ENCODE measurements around the gene EPHB4. TPM values are rescaled to one million over a fixed set of nuclear protein-coding genes. Genes with fewer than 3 reads are reported as not detected.
A peak's percentile ranks its signal among the peaks of the same experiment; 100 is the strongest.

The EPHB4 gene
- total RNA-seq, 1 experiment from 2014 or later, result 120 TPM

DNA sequence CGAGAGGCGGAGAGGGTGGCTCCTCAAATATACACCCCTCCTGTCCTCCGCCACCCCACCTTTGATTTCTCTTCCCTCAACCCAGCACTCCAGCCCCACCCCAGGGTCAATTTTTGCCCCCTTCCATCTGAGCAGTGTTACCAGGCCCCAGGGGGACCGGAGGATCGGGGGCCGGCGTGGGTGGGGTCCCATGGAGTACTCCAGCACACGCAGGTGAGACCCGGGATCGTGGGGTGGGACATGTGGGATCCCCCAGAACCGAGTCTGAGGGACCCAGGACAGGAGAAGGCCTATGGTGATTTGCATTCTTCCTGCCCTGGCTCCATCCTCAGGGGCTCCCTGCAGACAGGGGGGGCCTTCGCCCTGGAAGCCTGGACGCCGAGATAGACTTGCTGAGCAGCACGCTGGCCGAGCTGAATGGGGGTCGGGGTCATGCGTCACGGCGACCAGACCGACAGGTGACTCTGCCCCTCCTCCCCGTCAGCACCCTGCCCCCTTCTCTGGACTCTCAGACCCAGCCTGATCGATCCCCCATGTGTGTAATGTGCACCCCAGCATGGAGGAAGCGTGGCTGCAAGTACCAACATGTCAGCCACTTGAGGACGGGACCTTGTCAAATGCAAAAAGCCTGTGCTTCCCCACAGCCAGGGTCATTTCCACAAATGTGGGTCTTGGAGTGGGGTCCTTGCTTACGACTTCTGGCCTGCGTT, 40.6 kb upstream of the EPHB4 start (continued):
- no peak for TF ChIP-seq ZNF512 (CRISPR knock-in tag; IDR thresholded peaks at IDR 0.05; ENCODE audit: borderline replicate concordance)
- no peak for TF ChIP-seq FOXP1 (CRISPR knock-in tag; IDR thresholded peaks at IDR 0.05; ENCODE audit: borderline replicate concordance)
- no peak for TF ChIP-seq ZNF121 (CRISPR knock-in tag; IDR thresholded peaks at IDR 0.05)

GRCh38 chr7:100867040-100867775, 39.9 kb upstream of the EPHB4 start, which contains the start of gene TRIP6:
Gene TRIP6 (plus strand): TSS chr7:100867387. CDS start chr7:100867498, 111 bp downstream.
- POLR2A ChIA-PET, result interaction anchor here (0.5 to 2.1 kb wide), 6 partner anchors 8 to 40 kb away, joined by 3 to 7 read pairs (median 4); partner anchors contain the start of genes EPHB4, SLC12A9, SRRT and UFSP1
- H3K36me3 Mint-ChIP-seq, result peaks cover 31% of the 10 kb centered on the region
- no peak for TF ChIP-seq RELA (CRISPR knock-in tag; IDR thresholded peaks at IDR 0.05; ENCODE audit: borderline replicate concordance)
- TF ChIP-seq FOXP1 (CRISPR knock-in tag; IDR thresholded peaks at IDR 0.05; ENCODE audit: borderline replicate concordance), result 0 out of 2 replicates have a peak, but pooled peaks have one; percentile 12
- TF ChIP-seq USF2 (CRISPR knock-in tag; IDR thresholded peaks at IDR 0.05), result peak; percentile 96
- peak; percentile 26; the same call in 1 of the 2 replicates for TF ChIP-seq NFE2L1 (CRISPR knock-in tag; IDR thresholded peaks at IDR 0.05)
- TF ChIP-seq FOXJ3 (CRISPR knock-in tag; IDR thresholded peaks at IDR 0.05; ENCODE audit: borderline replicate concordance), result no peak
- TF ChIP-seq OVOL2 (CRISPR knock-in tag; IDR thresholded peaks at IDR 0.05; ENCODE audit: borderline replicate concordance), result no peak
- peak; percentile 92 for TF ChIP-seq ZNF423 (CRISPR knock-in tag; IDR thresholded peaks at IDR 0.05)
- no peak; the same call in 1 of the 2 replicates for TF ChIP-seq ATF3 (CRISPR knock-in tag; conservative IDR thresholded peaks at IDR 0.05)
- TF ChIP-seq USF1 (CRISPR knock-in tag; IDR thresholded peaks at IDR 0.05), result peak; percentile 96
- no peak for TF ChIP-seq ZNF138 (CRISPR knock-in tag; conservative IDR thresholded peaks at IDR 0.05)
- no peak for TF ChIP-seq ZNF671 (CRISPR knock-in tag; IDR thresholded peaks at IDR 0.05)
- TF ChIP-seq, protein P1, sequence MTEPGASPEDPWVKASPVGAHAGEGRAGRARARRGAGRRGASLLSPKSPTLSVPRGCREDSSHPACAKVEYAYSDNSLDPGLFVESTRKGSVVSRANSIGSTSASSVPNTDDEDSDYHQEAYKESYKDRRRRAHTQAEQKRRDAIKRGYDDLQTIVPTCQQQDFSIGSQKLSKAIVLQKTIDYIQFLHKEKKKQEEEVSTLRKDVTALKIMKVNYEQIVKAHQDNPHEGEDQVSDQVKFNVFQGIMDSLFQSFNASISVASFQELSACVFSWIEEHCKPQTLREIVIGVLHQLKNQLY (CRISPR knock-in tag; IDR thresholded peaks at IDR 0.05), result no peak
- peak; percentile 79; the same call in 1 of the 2 replicates for TF ChIP-seq ZBTB43 (CRISPR knock-in tag; IDR thresholded peaks at IDR 0.05)
- no peak for TF ChIP-seq MYBL2 (CRISPR knock-in tag; IDR thresholded peaks at IDR 0.05)
- TF ChIP-seq, protein P2, sequence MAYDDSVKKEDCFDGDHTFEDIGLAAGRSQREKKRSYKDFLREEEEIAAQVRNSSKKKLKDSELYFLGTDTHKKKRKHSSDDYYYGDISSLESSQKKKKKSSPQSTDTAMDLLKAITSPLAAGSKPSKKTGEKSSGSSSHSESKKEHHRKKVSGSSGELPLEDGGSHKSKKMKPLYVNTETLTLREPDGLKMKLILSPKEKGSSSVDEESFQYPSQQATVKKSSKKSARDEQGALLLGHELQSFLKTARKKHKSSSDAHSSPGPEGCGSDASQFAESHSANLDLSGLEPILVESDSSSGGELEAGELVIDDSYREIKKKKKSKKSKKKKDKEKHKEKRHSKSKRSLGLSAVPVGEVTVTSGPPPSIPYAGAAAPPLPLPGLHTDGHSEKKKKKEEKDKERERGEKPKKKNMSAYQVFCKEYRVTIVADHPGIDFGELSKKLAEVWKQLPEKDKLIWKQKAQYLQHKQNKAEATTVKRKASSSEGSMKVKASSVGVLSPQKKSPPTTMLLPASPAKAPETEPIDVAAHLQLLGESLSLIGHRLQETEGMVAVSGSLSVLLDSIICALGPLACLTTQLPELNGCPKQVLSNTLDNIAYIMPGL (CRISPR knock-in tag; IDR thresholded peaks at IDR 0.05), result no peak
- no peak for TF ChIP-seq RORB (CRISPR knock-in tag; IDR thresholded peaks at IDR 0.05)
- TF ChIP-seq ZNF512 (CRISPR knock-in tag; IDR thresholded peaks at IDR 0.05; ENCODE audit: borderline replicate concordance), result 0 out of 2 replicates have a peak, but pooled peaks have one; percentile 53
- TF ChIP-seq TEAD4 (CRISPR knock-in tag; IDR thresholded peaks at IDR 0.05), result peak; percentile 92
- no peak for TF ChIP-seq ZNF263 (CRISPR knock-in tag; IDR thresholded peaks at IDR 0.05; ENCODE audit: low read depth)
- TF ChIP-seq ATF2 (CRISPR knock-in tag; IDR thresholded peaks at IDR 0.05; ENCODE audit: borderline replicate concordance, low read depth), result 0 out of 2 replicates have a peak, but pooled peaks have one; percentile 47
- peak; percentile 77; the same call in 1 of the 2 replicates for TF ChIP-seq CREM (CRISPR knock-in tag; IDR thresholded peaks at IDR 0.05)

More at GRCh38 chr7:100867040-100867775, 39.9 kb upstream of the EPHB4 start, which contains the start of gene TRIP6:
- Mint-ChIP-seq H3K27ac (peak within 1 kb of the TSS; percentile 95), H3K9me3 (no peaks in the 10 kb centered on the region), H3K27me3 (ENCODE audit: low read depth) (no peaks in the 10 kb centered on the region), H3K4me3 (peak within 1 kb of the TSS; percentile 92), H3K4me1 (peaks cover 8% of the 10 kb centered on the region)
- DNase-seq (ENCODE audit: low spot score) (peak; percentile 91), ATAC-seq (peak; percentile 51)
- CTCF ChIA-PET, result interaction anchor here (0.5 to 1.0 kb wide), 6 partner anchors 15 to 192 kb away, joined by 3 to 4 read pairs (median 3); partner anchors contain the start of genes MUC3A, POP7, SLC12A9 and UFSP1
